ENCODE results near the gene BCR.

DNA sequence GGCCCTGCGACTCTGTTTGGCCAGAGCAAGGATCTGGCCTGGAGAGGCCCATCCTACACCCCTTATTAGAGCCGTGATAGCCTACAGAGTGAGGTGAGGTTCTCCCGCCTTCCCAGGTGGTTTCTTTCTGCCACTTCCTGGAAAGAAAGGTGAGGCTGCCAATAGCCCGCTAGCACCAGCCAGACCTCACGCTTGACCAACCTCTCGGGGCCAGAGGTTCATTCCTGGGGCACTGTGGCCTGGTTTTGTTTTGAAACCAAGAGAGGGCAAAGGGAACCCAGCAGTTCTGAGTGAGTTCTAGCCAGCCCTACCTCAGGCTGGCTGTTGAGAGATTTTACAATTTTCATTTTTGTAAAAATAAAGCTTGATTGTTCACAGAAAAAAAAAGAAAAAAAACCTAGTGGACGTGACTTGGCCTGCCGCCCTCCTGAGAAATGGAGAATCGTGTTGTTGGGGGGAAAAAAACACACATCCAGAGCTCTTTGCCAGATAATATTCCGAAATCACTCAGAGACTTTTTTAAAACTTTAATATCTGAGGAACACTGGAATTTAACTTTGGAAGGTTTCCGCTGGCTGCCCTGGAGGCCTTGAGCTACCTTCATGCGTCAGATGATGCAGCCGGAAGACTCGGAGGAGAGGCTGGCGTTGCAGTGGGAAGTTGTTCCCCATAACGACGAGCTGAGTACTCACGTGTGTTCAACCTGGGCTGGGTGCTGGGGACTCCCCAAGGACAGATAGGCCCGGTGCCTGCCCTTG, 84.5 kb downstream of the BCR start:
- TF ChIP-seq, protein P1, sequence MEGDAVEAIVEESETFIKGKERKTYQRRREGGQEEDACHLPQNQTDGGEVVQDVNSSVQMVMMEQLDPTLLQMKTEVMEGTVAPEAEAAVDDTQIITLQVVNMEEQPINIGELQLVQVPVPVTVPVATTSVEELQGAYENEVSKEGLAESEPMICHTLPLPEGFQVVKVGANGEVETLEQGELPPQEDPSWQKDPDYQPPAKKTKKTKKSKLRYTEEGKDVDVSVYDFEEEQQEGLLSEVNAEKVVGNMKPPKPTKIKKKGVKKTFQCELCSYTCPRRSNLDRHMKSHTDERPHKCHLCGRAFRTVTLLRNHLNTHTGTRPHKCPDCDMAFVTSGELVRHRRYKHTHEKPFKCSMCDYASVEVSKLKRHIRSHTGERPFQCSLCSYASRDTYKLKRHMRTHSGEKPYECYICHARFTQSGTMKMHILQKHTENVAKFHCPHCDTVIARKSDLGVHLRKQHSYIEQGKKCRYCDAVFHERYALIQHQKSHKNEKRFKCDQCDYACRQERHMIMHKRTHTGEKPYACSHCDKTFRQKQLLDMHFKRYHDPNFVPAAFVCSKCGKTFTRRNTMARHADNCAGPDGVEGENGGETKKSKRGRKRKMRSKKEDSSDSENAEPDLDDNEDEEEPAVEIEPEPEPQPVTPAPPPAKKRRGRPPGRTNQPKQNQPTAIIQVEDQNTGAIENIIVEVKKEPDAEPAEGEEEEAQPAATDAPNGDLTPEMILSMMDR (IDR thresholded peaks at IDR 0.05), result no peak
- TF ChIP-seq POLR2A (IDR thresholded peaks at IDR 0.05), result no peak
